Measurements from ENCODE around the gene RTL9. TPM values are rescaled to one million over a fixed set of nuclear protein-coding genes. Genes with fewer than 3 reads are reported as not detected.
"Not testable (repeated sequence)": the region's sequence is repeated elsewhere in the genome, so short reads cannot be mapped to it uniquely, and the experiment has no call there.

Gene RTL9
- total RNA-seq, 2 donors from 2014 or later = not detected

DNA sequence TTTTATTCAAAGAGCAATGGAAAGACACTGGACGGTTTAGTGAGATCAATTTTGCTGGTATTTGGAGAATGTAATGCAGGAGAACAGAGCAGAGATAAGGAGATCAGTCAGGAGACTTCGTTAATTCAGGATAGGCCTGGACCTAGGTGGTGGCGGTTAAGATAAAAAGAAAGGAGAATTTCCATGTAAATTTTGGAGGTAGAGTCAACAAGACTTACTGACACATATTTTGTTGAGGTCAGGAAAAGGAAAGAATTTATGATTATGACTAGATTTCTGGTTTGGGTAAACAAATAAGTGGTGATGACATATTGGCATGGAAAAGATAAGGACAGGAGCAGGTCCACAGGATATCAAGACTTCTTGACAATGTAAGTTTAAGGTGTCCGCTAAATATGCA lies 31.9 kb upstream of the RTL9 start:
- H3K9me3 Mint-ChIP-seq = no peaks in the 10 kb centered on the region

DNA sequence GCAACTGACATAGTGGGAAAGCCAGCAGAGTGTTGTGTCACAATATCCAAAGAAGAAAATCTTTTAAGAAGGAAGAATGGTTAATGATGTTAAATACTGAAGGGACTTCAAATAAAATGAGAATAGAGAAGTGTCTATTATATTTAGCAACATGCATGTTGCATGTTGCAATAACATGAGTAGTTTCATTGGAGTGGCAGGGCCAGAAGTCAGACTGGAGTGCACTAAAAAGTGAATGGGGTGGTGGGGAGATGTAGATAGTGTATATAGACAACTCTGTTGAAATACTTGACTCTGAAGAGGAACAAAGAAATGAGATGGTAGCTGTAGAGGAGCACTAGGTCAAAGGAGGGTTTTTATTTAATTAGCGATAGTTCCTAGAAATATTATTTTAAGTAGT lies 31.3 kb upstream of the RTL9 start:
- Mint-ChIP-seq H3K27ac (no peak overlapping the region), H3K4me3 (no peak overlapping the region), H3K4me1 (no peaks in the 10 kb centered on the region), H3K27me3 (no peaks in the 10 kb centered on the region), H3K36me3 (ENCODE audit: low read depth) (no peaks in the 10 kb centered on the region), H3K9me3 (no peaks in the 10 kb centered on the region)
- ATAC-seq (replicated peaks) = no peak

More for the DNA sequence above, 31.9 kb upstream of the RTL9 start:
- Mint-ChIP-seq H3K4me1 (no peaks in the 10 kb centered on the region), H3K36me3 (ENCODE audit: low read depth) (no peaks in the 10 kb centered on the region), H3K27ac (no peak overlapping the region), H3K27me3 (no peaks in the 10 kb centered on the region), H3K4me3 (no peak overlapping the region)
- ATAC-seq (replicated peaks) = no peak

- not testable (repeated sequence) for H3K27me3 Mint-ChIP-seq; H3K4me3 Mint-ChIP-seq; ATAC-seq (replicated peaks); H3K9me3 Mint-ChIP-seq; H3K27ac Mint-ChIP-seq; H3K36me3 Mint-ChIP-seq (ENCODE audit: low read depth); H3K4me1 Mint-ChIP-seq
These were observed 30.0 kb upstream of the RTL9 start for GRCh38 chrX:110328613-110329012.

GRCh38 chrX:110331444-110332030 lies 27.1 kb upstream of the RTL9 start:
- H3K36me3 Mint-ChIP-seq (ENCODE audit: low read depth) = no peaks in the 10 kb centered on the region
- no peaks in the 10 kb centered on the region for H3K27me3 Mint-ChIP-seq
- H3K4me1 Mint-ChIP-seq = no peaks in the 10 kb centered on the region
- H3K9me3 Mint-ChIP-seq = no peaks in the 10 kb centered on the region
- ATAC-seq (replicated peaks) = no peak
- no peak overlapping the region for H3K27ac Mint-ChIP-seq
- no peak overlapping the region for H3K4me3 Mint-ChIP-seq

- ATAC-seq (replicated peaks); H3K27me3 Mint-ChIP-seq; H3K36me3 Mint-ChIP-seq (ENCODE audit: low read depth); H3K9me3 Mint-ChIP-seq; H3K4me3 Mint-ChIP-seq; H3K27ac Mint-ChIP-seq; H3K4me1 Mint-ChIP-seq: not testable (repeated sequence)
These were observed 25.2 kb upstream of the RTL9 start for GRCh38 chrX:110333458-110333857.

DNA sequence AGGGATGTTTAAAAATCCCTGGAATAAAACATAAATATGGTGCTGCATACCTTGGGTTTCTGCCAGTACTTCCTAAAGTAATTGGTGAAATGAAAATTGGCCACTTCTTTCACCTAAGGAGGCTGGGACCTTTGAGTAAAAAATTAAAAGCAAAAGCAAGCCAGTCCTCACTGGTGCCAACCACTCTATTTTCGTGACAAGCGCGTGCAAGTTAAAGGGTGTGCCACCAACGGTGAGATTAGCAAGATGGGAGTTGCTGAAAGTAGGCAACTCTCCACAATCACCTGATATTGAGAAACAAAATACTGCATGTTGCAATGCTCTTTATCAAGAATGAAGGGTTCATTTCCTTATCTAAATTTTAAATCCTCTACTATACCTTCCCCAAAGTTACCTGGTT lies 19.7 kb upstream of the RTL9 start:
- H3K9me3 Mint-ChIP-seq = no peaks in the 10 kb centered on the region
- no peak for ATAC-seq (replicated peaks)

DNA sequence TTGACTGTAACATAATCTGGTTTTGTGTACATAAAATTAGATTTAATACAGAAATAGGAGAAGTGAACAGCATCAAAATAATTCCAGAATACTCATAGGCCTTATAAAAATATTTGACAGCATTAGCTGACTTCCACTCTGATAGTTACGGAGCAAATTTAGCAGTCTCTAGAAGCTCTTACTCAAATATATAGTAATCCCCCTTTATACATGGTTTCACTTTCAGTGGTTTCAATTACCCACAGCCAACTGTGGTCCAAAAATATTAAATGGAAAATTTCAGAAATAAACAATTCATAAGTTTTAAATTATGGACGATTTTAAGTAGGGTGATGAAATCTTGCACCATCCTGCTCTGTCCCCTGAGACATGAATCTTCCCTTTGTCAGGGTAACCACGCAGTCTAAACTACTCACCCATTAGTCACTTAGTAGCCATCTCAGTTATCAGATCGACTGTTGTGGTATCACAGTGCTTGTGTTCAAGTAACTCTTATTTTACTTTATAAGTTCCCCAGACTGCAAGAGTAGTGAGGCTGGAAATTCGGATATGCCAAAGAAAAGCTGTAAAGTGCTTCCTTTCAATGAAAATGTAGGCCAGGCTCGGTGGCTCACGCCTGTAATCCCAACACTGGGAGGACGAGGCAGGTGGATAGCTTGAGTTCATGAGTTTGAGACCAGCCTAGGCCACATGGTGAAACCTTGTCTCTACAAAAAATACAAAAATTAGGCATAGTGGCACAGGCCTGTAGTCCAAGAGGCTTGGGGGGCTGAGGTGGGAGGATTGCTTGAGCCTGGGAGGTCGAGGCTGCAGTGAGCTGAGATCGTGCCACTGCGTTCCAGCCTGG lies 17.2 kb upstream of the RTL9 start:
- Mint-ChIP-seq H3K36me3 (ENCODE audit: low read depth) (no peaks in the 10 kb centered on the region), H3K9me3 (no peaks in the 10 kb centered on the region), H3K4me3 (peak overlapping the region; percentile 10), H3K27me3 (no peaks in the 10 kb centered on the region), H3K4me1 (no peaks in the 10 kb centered on the region), H3K27ac (peak overlapping the region; percentile 54)
- peak; percentile 83 for ATAC-seq (replicated peaks)

More for the DNA sequence above, 19.7 kb upstream of the RTL9 start:
- H3K36me3 Mint-ChIP-seq (ENCODE audit: low read depth) = no peaks in the 10 kb centered on the region
- H3K4me3 Mint-ChIP-seq = no peak overlapping the region
- H3K27me3 Mint-ChIP-seq = no peaks in the 10 kb centered on the region
- no peak overlapping the region for H3K27ac Mint-ChIP-seq
- no peaks in the 10 kb centered on the region for H3K4me1 Mint-ChIP-seq

DNA sequence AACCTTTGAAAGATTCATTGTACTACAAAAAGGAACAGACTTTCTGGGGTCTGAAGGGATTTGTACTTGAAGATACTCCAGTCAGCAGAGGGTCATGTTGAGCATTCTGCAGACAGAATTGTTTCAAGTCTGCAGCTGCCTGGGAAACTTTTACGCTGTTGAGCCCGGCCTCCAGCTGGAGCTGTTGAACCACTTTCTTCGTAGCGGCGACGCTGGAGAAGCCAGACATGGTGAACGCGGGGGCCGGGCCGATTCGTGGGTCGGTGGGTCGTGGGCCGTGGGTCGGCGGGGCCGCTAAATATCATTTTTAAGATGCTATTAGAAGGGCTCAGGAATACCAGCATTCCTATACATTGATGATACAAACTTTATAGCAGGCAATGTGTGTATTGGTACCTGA lies 12.0 kb upstream of the RTL9 start:
- Mint-ChIP-seq H3K4me1 (no peaks in the 10 kb centered on the region), H3K4me3 (no peak overlapping the region), H3K27me3 (no peaks in the 10 kb centered on the region), H3K9me3 (no peaks in the 10 kb centered on the region), H3K27ac (no peak overlapping the region), H3K36me3 (ENCODE audit: low read depth) (no peaks in the 10 kb centered on the region)
- ATAC-seq (replicated peaks) = no peak

- Mint-ChIP-seq H3K9me3 (no peaks in the 10 kb centered on the region), H3K36me3 (ENCODE audit: low read depth) (no peaks in the 10 kb centered on the region), H3K27ac (no peak overlapping the region), H3K27me3 (no peaks in the 10 kb centered on the region), H3K4me1 (no peaks in the 10 kb centered on the region), H3K4me3 (no peak overlapping the region)
- no peak for ATAC-seq (replicated peaks)
These were observed 625 bp downstream of the RTL9 start for GRCh38 chrX:110359273-110359672.

GRCh38 chrX:110363244-110363643 lies 4.6 kb downstream of the RTL9 start:
- no peak overlapping the region for H3K4me3 Mint-ChIP-seq
- H3K27ac Mint-ChIP-seq = no peak overlapping the region
- H3K36me3 Mint-ChIP-seq (ENCODE audit: low read depth) = no peaks in the 10 kb centered on the region
- no peaks in the 10 kb centered on the region for H3K27me3 Mint-ChIP-seq
- H3K9me3 Mint-ChIP-seq = no peaks in the 10 kb centered on the region
- ATAC-seq (replicated peaks) = no peak
- H3K4me1 Mint-ChIP-seq = no peaks in the 10 kb centered on the region

- H3K9me3 Mint-ChIP-seq = no peaks in the 10 kb centered on the region
- no peaks in the 10 kb centered on the region for H3K4me1 Mint-ChIP-seq
These were observed 14.7 kb downstream of the RTL9 start for GRCh38 chrX:110373310-110373709.

GRCh38 chrX:110374559-110374958 lies 15.9 kb downstream of the RTL9 start:
- H3K4me3 Mint-ChIP-seq = no peak overlapping the region
- H3K27ac Mint-ChIP-seq = no peak overlapping the region
- H3K9me3 Mint-ChIP-seq = no peaks in the 10 kb centered on the region
- H3K36me3 Mint-ChIP-seq (ENCODE audit: low read depth) = no peaks in the 10 kb centered on the region
- no peak for ATAC-seq (replicated peaks)
- H3K27me3 Mint-ChIP-seq = peaks cover 4% of the 10 kb centered on the region
- no peaks in the 10 kb centered on the region for H3K4me1 Mint-ChIP-seq

More at GRCh38 chrX:110373310-110373709, 14.7 kb downstream of the RTL9 start:
- Mint-ChIP-seq H3K4me3 (no peak overlapping the region), H3K27me3 (peaks cover 4% of the 10 kb centered on the region), H3K27ac (no peak overlapping the region), H3K36me3 (ENCODE audit: low read depth) (no peaks in the 10 kb centered on the region)
- no peak for ATAC-seq (replicated peaks)

- H3K27me3 Mint-ChIP-seq = no peaks in the 10 kb centered on the region
- no peaks in the 10 kb centered on the region for H3K36me3 Mint-ChIP-seq (ENCODE audit: low read depth)
- H3K4me1 Mint-ChIP-seq = no peaks in the 10 kb centered on the region
- H3K9me3 Mint-ChIP-seq = no peaks in the 10 kb centered on the region
- no peak overlapping the region for H3K4me3 Mint-ChIP-seq
- no peak overlapping the region for H3K27ac Mint-ChIP-seq
- ATAC-seq (replicated peaks) = no peak
These were observed 22.6 kb downstream of the RTL9 start for GRCh38 chrX:110381216-110381615.

- no peaks in the 10 kb centered on the region for H3K36me3 Mint-ChIP-seq (ENCODE audit: low read depth)
- H3K27me3 Mint-ChIP-seq = no peaks in the 10 kb centered on the region
- no peaks in the 10 kb centered on the region for H3K9me3 Mint-ChIP-seq
- H3K4me3 Mint-ChIP-seq = no peak overlapping the region
- H3K4me1 Mint-ChIP-seq = no peaks in the 10 kb centered on the region
- no peak overlapping the region for H3K27ac Mint-ChIP-seq
- ATAC-seq (replicated peaks) = no peak
These were observed 24.8 kb downstream of the RTL9 start for GRCh38 chrX:110383414-110383813.

DNA sequence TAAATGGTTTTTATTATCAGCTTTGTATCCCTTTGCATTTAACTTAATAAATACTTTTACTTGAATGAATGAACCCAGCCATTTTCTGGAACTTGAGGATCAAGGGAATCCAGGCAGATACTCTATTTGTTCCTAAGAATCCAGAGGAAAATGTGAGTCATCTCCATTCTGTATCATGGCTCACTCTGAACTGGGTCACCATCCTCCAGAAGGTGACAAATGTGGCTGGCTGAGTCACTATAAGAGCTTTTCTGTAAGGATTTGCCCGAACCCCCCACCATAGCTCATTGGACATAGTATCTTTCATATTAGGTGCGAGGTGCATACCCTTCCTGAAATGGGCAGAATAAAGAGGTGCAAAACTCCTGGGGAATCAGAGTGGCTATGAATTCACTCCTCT lies 25.8 kb downstream of the RTL9 start:
- H3K27me3 Mint-ChIP-seq = no peaks in the 10 kb centered on the region
- H3K9me3 Mint-ChIP-seq = no peaks in the 10 kb centered on the region
- H3K4me1 Mint-ChIP-seq = no peaks in the 10 kb centered on the region
- no peaks in the 10 kb centered on the region for H3K36me3 Mint-ChIP-seq (ENCODE audit: low read depth)
- no peak overlapping the region for H3K27ac Mint-ChIP-seq
- no peak overlapping the region for H3K4me3 Mint-ChIP-seq
- ATAC-seq (replicated peaks) = no peak

Measured in activated T-helper 17 cell treated with anti-CD3 and anti-CD28 coated beads, Interleukin-2, amount 50 U/mL, for 72 hours (primary cell).